Activated B cell treated with CpG ODN at 0.5 μM for 24 hours (primary cell): Measurements from ENCODE around the gene TSPEAR. TPM values are rescaled to one million over a fixed set of nuclear protein-coding genes. Genes with fewer than 3 reads are reported as not detected.

Experiments
- ATAC-seq: fragments of 200-7000 bp; cut with Tn5 transposase; one replicate; pipeline ENCODE4 v1.10.0; 2021; ENCODE audit warnings: low read depth, mild to moderate bottlenecking, moderate library complexity
- CTCF ChIA-PET: fragments of 350-600 bp; sonication (Branson Sonifier 250); formaldehyde crosslinking; loops from one replicate; lab custom pipeline; 2021; ENCODE audit warnings: antibody characterized with exemption; lab: Charles Lee
- POLR2A ChIA-PET: fragments of 350-600 bp; sonication (Branson Sonifier 250); formaldehyde crosslinking; loops from one replicate; lab custom pipeline; 2021; ENCODE audit warnings: antibody characterized with exemption; lab: Charles Lee
- DNase-seq: peaks from one replicate; pipeline ENCODE4 v3.0.0; 2022
- H3K27ac Mint-ChIP-seq: one replicate; pipeline ENCODE4 v1.8.0; 2020; ENCODE audit warnings: mixed read lengths
- H3K27me3 Mint-ChIP-seq: one replicate; pipeline ENCODE4 v1.8.0; 2021; ENCODE audit warnings: mixed read lengths
- H3K36me3 Mint-ChIP-seq: one replicate; pipeline ENCODE4 v1.8.0; 2021; ENCODE audit warnings: low read depth, mixed read lengths
- H3K4me1 Mint-ChIP-seq: one replicate; pipeline ENCODE4 v1.8.0; 2021; ENCODE audit warnings: mixed read lengths
- H3K4me3 Mint-ChIP-seq: one replicate; pipeline ENCODE4 v1.8.0; 2020; ENCODE audit warnings: mild to moderate bottlenecking, mixed read lengths
- H3K9me3 Mint-ChIP-seq: one replicate; pipeline ENCODE4 v1.8.0; 2020; ENCODE audit warnings: mixed read lengths
- intact Hi-C: fragments of 100-400 bp; cut with micrococcal nuclease; formaldehyde crosslinking; loops from one replicate; pipeline ENCODE4 v1.15.1; 2024
- total RNA-seq: library from RNA; stranded (reverse); gene quantifications from 2 replicates; pipeline ENCODE4 v1.2.3, GENCODE V29; 2022
- TF ChIP-seq, protein P1 (sequence below): fragments of 200-600 bp; IDR thresholded peaks from one replicate; pipeline ENCODE4 v1.8.0; 2022; ENCODE audit warnings: antibody characterized with exemption, mild to moderate bottlenecking

The TSPEAR gene
- total RNA-seq, 1 donor from 2014 or later, result not detected

DNA sequence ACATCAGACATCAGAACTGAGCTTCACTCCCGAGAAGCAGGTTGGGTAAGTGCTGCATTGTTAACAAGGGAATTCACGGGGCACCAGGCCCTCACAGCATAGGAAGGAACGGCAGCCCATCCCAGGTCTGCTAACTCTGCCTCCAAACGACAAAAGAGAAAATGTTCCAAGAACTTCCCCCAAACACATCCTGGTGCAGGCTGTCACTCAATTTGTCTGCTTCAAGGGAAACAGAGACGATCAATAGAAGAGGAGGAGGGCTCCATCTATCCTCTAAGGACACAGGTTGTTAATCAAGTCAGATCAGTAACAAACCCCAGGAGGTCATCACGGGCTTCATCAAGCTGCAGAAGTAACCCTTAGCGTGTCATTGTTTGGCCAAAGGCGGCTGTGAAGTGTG, 3.5 kb upstream of the TSPEAR start:
- Mint-ChIP-seq H3K9me3 (peaks cover 6% of the 10 kb centered on the region), H3K4me1 (no peaks in the 10 kb centered on the region), H3K36me3 (no peaks in the 10 kb centered on the region), H3K4me3 (no peak overlapping the region), H3K27ac (no peak overlapping the region), H3K27me3 (peaks cover 64% of the 10 kb centered on the region)
- ChIA-PET POLR2A (no interaction called here), CTCF (no interaction called here)
- ATAC-seq (no peak), DNase-seq (no peak)
- TF ChIP-seq, protein P1, sequence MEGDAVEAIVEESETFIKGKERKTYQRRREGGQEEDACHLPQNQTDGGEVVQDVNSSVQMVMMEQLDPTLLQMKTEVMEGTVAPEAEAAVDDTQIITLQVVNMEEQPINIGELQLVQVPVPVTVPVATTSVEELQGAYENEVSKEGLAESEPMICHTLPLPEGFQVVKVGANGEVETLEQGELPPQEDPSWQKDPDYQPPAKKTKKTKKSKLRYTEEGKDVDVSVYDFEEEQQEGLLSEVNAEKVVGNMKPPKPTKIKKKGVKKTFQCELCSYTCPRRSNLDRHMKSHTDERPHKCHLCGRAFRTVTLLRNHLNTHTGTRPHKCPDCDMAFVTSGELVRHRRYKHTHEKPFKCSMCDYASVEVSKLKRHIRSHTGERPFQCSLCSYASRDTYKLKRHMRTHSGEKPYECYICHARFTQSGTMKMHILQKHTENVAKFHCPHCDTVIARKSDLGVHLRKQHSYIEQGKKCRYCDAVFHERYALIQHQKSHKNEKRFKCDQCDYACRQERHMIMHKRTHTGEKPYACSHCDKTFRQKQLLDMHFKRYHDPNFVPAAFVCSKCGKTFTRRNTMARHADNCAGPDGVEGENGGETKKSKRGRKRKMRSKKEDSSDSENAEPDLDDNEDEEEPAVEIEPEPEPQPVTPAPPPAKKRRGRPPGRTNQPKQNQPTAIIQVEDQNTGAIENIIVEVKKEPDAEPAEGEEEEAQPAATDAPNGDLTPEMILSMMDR, result no peak
- intact Hi-C loops, result no loop called here

DNA sequence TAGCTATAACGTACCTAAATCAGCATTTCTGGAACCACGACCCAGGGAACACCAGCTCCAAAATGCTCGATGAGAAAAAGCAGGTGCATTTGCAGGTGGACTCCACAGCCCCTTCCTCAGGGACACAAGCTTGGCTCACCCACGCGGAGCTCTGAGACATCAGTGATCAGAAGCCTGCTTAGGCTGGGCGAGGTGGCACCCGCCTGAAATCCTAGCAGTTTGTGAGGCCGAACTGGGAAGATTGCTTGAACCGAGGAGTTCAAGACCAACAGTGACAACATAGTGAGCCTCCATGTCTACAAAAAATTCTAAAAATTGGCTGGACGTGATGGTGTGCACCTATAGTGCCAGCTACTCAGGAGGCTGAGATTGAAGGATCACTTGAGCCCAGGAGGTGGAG, 2.5 kb upstream of the TSPEAR start:
- no peak for DNase-seq
- H3K27me3 Mint-ChIP-seq, result peaks cover 66% of the 10 kb centered on the region
- no peaks in the 10 kb centered on the region for H3K36me3 Mint-ChIP-seq
- intact Hi-C loops, result no loop called here
- no peak for ATAC-seq
- ChIA-PET CTCF (no interaction called here), POLR2A (interaction anchor here (0.6 kb wide), 1 partner anchor 320 kb away, joined by 4 read pairs; no protein-coding TSS in a partner anchor)
- peaks cover 2% of the 10 kb centered on the region for H3K4me1 Mint-ChIP-seq
- H3K4me3 Mint-ChIP-seq, result no peak overlapping the region
- TF ChIP-seq, protein P1, result no peak
- no peak overlapping the region for H3K27ac Mint-ChIP-seq
- H3K9me3 Mint-ChIP-seq, result peaks cover 6% of the 10 kb centered on the region

DNA sequence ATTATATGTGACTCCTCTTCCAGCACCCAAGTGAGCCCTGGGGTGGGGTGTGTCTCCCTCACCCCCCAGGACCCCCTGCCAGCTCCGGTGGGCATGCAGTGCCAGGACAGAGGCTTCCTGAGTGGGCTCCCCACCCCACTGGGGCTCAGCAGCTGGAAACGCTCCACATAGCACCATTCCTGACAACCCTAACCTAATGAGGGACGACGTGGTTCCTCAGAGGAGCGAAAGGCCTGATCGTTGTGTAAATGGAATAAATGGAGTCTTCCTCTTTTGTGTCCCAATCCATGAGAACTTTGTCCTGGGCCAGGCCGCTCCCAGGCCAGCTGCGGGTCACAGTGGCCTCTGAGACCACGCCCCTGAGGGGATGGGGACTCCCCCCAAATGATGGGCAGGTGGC, 1.8 kb upstream of the TSPEAR start:
- ATAC-seq (no peak), DNase-seq (no peak)
- peaks cover 62% of the 10 kb centered on the region for H3K27me3 Mint-ChIP-seq
- peaks cover 6% of the 10 kb centered on the region for H3K9me3 Mint-ChIP-seq
- no peak overlapping the region for H3K4me3 Mint-ChIP-seq
- CTCF ChIA-PET, result no interaction called here
- H3K4me1 Mint-ChIP-seq, result peaks cover 2% of the 10 kb centered on the region
- POLR2A ChIA-PET, result no interaction called here
- intact Hi-C loops, result no loop called here
- TF ChIP-seq, protein P1, result no peak
- H3K27ac Mint-ChIP-seq, result no peak overlapping the region
- no peaks in the 10 kb centered on the region for H3K36me3 Mint-ChIP-seq

DNA sequence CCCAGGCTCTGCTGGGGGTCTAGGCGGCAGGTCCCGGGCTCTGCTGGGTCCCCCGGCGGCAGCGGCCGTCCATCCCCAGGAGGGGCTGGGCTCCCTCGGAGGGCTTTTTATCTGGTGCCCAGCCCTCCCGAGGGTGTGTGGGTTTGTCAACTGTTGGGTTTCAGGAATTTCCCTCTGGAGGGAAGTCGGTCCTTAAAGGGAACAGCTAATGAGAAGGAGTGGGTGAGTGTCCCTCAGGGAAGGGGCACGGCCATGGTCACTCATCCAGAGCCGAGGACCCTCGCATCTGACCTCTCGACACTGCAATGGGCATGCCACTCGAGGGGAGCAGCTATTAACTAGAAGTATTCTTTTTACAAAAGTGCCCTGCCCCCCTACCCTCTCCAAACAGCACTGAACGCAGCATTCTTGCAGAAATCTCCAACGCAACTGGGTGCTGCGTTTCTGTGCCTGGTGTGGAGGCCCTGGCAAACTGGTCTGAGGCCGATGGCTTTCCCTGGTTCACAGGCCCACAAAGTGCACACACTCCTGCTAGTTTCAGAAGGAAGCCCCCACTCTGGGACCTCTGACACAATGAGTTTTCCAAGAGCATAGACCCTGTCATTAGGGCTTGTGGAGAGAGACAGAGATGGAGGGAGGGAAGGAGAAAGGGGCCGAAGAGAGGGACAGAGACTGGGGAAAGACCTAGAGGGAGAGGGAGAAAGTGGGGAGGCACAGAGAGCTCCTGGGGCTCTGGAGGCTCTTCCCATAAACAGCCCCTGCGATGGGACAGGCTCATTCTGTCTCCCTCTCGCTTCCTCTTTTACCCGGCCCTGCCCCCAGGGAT, 1.0 kb upstream of the TSPEAR start:
- DNase-seq (no peak), ATAC-seq (no peak)
- H3K27me3 Mint-ChIP-seq, result peaks cover 62% of the 10 kb centered on the region
- H3K36me3 Mint-ChIP-seq, result no peaks in the 10 kb centered on the region
- H3K4me3 Mint-ChIP-seq, result no peak overlapping the region
- CTCF ChIA-PET, result no interaction called here
- POLR2A ChIA-PET, result no interaction called here
- intact Hi-C loops, result no loop called here
- TF ChIP-seq, protein P1, result no peak
- H3K27ac Mint-ChIP-seq, result no peak overlapping the region
- peaks cover 2% of the 10 kb centered on the region for H3K4me1 Mint-ChIP-seq
- peaks cover 6% of the 10 kb centered on the region for H3K9me3 Mint-ChIP-seq

DNA sequence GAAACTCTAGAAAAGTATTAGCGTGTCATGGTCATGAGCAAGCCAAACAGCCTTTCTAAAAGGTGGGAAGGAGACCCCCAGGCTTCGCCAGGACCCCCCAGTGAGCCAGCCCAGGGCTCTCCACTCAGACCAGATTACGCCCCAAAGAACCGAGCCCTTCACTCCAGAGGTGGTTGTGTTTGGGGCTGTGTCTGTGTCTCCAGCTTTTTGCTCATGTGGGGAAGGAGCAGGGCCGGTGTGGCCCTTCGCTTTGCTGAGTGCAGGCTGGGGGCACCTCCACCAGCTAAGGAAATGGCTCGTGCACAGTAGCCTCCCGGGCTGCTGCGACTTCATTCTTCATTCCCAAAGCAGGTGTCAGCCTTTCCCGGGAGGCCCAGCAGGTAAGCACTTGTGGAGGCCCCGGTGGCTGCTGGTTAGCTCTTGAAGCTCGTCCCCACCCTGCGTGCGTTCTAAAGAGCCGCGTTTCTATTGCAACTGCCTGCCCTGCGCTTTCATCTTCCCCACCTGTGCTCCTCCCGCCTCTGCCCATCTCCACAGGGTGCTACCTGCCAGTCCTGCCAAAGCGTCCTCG, 531 bp downstream of the TSPEAR start:
- no peaks in the 10 kb centered on the region for H3K36me3 Mint-ChIP-seq
- H3K27ac Mint-ChIP-seq, result no peak overlapping the region
- DNase-seq (no peak), ATAC-seq (no peak)
- peaks cover 2% of the 10 kb centered on the region for H3K4me1 Mint-ChIP-seq
- POLR2A ChIA-PET, result interaction anchor here (0.6 kb wide), 1 partner anchor 242 kb away, joined by 5 read pairs; no protein-coding TSS in a partner anchor
- CTCF ChIA-PET, result no interaction called here
- intact Hi-C loops, result no loop called here
- peaks cover 67% of the 10 kb centered on the region for H3K27me3 Mint-ChIP-seq
- no peak overlapping the region for H3K4me3 Mint-ChIP-seq
- TF ChIP-seq, protein P1, result no peak
- peaks cover 6% of the 10 kb centered on the region for H3K9me3 Mint-ChIP-seq
